HK-2 (cell line): Measurements from ENCODE around the gene ZNF503.

Source experiments
- DNase-seq: peaks from one replicate; pipeline ENCODE4 v3.0.0-alpha.2; 2018; ENCODE audit not compliant: unreplicated experiment

ZNF503 gene

GRCh38 chr10:75431180-75432111, 29.9 kb upstream of the ZNF503 start, which contains the start of gene LRMDA:
Gene LRMDA, plus strand, starts transcription at chr10:75431624.
- DNase-seq: peak; percentile 57

GRCh38 chr10:75430000-75430763, 28.6 kb upstream of the ZNF503 start:
- DNase-seq: no peak

GRCh38 chr10:75429159-75429827, 27.7 kb upstream of the ZNF503 start:
- DNase-seq: no peak

GRCh38 chr10:75428434-75429158, 27.0 kb upstream of the ZNF503 start:
- peak; percentile 65 for DNase-seq

GRCh38 chr10:75427951-75428350, 26.4 kb upstream of the ZNF503 start:
- no peak for DNase-seq

- DNase-seq: no peak
These were observed 25.3 kb upstream of the ZNF503 start for GRCh38 chr10:75426880-75427279.

- no peak for DNase-seq
These were observed 23.9 kb upstream of the ZNF503 start for GRCh38 chr10:75425291-75426079.

- DNase-seq: no peak
These were observed 23.0 kb upstream of the ZNF503 start for GRCh38 chr10:75424571-75424970.

- no peak for DNase-seq
These were observed 21.3 kb upstream of the ZNF503 start for GRCh38 chr10:75422913-75423312.

GRCh38 chr10:75418712-75419111, 17.1 kb upstream of the ZNF503 start:
- no peak for DNase-seq

- DNase-seq: no peak
These were observed 16.7 kb upstream of the ZNF503 start for GRCh38 chr10:75418293-75418692.

GRCh38 chr10:75417522-75417927, 16.0 kb upstream of the ZNF503 start:
- no peak for DNase-seq

GRCh38 chr10:75414527-75414926, 13.0 kb upstream of the ZNF503 start:
- no peak for DNase-seq

- no peak for DNase-seq
These were observed 8.8 kb upstream of the ZNF503 start for GRCh38 chr10:75410132-75411005.

- peak; percentile 72 for DNase-seq
These were observed 7.6 kb upstream of the ZNF503 start for GRCh38 chr10:75408911-75409885.

- DNase-seq: no peak
These were observed 6.9 kb upstream of the ZNF503 start for GRCh38 chr10:75408509-75408875.

GRCh38 chr10:75407713-75408508, 6.3 kb upstream of the ZNF503 start:
- DNase-seq: no peak

GRCh38 chr10:75407224-75407712, 5.7 kb upstream of the ZNF503 start:
- DNase-seq: no peak
